GM18508 (cell line): ENCODE measurements around the gene ARF1.

ENCODE experiments used
- ATAC-seq: cut with Tn5 transposase; IDR thresholded peaks from one replicate; pipeline ENCODE4 v1.9.1; 2021; ENCODE audit warnings: moderate number of reproducible peaks; ENCODE audit not compliant: insufficient read depth, unreplicated experiment

The ARF1 gene

DNA sequence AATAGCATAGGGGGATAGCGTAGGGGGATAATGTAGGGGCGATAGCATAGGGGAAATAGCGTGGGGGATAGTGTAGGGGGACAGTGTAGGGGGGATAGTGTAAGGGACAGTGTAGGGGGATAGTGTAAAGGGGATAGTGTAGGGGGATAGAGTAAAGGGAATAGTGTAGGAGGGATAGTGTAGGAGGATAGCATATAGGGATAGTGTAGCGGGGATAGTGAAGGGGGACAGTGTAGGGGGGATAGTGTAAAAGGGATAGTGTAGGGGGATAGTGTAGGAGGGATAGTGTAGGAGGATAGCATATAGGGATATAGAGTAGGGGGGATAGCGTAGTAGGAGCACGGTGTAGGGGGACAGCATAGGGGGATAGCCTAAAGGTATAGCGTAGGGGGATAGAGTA, 14.1 kb upstream of the ARF1 start:
- ATAC-seq: no peak

- ATAC-seq: no peak
Observed at GRCh38 chr1:228070173-228070572, 12.3 kb upstream of the ARF1 start.

DNA sequence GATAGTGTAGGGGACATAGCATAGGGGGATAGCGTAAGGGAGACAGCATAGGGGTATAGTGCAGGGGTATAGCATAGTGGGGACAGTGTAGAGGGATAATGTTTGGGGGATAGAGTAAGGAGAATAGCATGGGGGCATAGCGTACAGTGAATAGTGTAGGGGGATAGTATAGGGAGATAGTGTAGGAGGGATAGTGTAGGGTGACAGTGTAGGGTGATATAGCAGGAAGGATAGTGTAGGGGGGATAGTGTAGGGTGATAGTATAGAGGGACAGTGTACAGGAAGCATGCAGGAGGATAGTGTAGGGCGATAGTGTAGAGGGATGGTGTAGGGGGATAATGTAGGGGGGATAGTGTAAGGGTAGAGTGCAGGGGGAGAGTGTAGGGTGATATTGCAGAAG, 11.7 kb upstream of the ARF1 start:
- no peak for ATAC-seq

GRCh38 chr1:228071839-228072657, 10.5 kb upstream of the ARF1 start:
- ATAC-seq: no peak

DNA sequence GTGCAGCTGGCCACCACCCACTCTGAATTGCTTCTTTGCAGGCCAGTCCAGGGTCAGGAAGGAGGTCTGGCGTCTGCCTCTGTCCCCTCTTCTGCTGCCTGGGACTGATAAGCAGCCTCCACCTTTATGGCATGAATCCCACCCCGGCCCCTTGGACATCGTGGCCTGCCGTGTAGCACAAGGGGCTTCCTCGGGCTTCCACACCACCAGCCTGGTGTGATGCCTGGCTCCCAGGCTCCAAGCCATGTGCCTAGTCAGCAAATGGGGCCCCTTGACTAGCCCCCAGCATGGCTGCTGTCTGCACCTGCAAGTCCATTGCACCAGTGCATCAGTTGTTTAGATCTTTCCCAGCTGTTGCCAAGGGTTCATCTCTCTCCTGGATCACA, 9.9 kb upstream of the ARF1 start:
- ATAC-seq: no peak

GRCh38 chr1:228073061-228073856, 9.2 kb upstream of the ARF1 start:
- ATAC-seq: no peak

GRCh38 chr1:228073857-228074545, 8.5 kb upstream of the ARF1 start:
- no peak for ATAC-seq

DNA sequence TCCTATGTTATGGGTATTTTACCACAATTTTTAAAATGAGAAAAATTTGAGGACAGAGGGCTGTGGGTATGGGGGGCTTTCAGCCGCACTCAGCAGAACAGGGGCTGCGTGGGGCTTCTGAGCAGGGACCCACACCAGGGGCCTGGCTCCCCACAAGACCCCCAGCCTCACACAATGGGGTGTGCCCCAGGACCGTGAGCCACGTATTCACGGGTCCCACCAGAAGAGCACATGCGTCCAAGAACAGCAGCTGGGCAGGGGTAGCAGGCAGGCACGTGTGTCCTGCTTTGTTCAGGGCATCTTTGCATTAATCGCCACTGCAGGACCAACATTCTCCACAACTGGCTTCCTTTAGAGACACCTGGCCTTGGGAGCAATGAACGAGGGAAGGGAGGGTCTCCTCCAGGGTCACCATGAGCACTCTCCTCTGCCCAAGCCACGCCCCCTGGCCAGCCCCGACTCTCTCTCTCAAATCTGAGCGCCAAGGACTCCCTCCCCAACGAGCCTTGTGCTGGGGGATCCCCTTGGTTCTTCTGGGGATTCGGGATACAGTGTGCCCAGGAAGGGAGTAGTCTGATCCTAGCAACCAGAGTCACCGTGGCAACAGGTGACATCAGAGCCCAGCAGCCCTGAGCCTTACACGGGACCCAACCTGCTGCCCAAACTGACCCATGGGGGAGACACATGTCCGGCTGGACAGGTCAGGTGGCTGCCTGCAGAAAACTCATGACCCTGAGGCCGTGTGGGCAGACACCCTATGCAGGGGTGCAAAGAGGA, 7.4 kb upstream of the ARF1 start:
- ATAC-seq: no peak

DNA sequence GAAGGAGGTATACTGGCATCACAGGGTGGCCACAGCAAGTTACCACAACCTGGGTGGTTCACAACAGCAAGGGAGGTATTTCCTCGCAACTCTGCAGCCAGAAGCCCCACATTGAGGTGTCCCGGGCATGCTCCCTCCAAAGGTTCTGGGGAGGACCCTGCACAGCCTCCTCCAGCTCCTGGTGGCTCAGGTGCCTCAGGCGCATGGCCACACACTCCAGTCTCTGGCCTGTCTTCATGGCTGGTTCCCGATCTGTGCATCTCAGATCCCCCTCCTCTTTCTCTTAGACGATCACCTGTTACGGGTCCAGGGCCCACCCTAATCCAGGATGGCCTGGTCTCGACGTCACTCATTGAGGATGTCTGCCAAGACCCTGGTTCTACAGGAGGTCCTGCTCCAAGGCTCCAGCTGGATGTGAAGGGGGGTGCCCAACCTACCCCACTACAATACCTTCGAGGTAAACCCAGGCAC, 6.7 kb upstream of the ARF1 start:
- no peak for ATAC-seq

- ATAC-seq: no peak
Observed at GRCh38 chr1:228076796-228077430, 5.6 kb upstream of the ARF1 start.

GRCh38 chr1:228077565-228078330, 4.8 kb upstream of the ARF1 start:
- ATAC-seq: no peak

DNA sequence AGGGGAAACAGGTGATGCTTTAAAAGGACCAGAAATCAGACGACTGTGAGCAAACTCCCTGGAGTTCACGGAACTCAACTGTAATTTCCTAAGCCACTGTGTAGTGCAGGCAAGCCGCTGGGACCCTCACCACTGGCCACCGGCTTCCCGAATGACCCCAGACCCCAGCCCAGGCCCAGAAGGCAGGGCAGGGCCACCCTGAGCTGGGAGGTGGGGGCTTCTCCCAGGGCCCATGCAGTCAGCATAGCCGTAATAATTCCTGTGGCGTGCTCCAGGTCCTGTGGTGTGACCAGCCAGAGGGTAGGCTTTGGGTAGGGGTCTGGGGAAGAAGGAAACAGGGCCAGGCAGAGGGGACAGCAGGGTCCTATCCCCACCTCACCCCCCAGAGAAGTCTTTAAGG, 3.5 kb upstream of the ARF1 start:
- no peak for ATAC-seq

- ATAC-seq: no peak
Observed at GRCh38 chr1:228079601-228080263, 2.8 kb upstream of the ARF1 start.

DNA sequence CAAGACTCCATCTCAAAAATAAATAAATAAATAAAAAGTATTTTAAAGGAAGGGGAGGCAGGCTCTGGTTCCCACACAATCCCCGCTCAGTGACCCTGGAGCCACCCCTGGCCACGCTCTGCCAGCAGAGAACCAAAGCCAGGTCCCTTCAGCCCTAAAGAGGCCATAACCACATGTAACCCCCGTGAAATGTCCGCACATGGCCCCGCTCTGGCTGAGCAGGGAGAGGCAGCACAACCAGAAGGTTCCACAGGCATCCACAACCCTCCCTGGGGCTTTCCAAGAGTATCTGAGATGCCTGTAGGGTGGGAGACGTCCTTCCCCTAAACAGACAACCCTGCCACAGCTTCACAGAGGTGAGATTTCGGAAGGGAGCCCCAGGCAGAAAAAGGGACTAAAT, 1.4 kb upstream of the ARF1 start:
- ATAC-seq: no peak

- peak; percentile 12 for ATAC-seq
Observed at GRCh38 chr1:228081578-228082213, 812 bp upstream of the ARF1 start.

GRCh38 chr1:228082918-228083870, 686 bp downstream of the ARF1 start:
- no peak for ATAC-seq

GRCh38 chr1:228083871-228084278, 1.4 kb downstream of the ARF1 start:
- no peak for ATAC-seq
